Measurements from ENCODE around the gene TTC34.

TTC34 gene

DNA sequence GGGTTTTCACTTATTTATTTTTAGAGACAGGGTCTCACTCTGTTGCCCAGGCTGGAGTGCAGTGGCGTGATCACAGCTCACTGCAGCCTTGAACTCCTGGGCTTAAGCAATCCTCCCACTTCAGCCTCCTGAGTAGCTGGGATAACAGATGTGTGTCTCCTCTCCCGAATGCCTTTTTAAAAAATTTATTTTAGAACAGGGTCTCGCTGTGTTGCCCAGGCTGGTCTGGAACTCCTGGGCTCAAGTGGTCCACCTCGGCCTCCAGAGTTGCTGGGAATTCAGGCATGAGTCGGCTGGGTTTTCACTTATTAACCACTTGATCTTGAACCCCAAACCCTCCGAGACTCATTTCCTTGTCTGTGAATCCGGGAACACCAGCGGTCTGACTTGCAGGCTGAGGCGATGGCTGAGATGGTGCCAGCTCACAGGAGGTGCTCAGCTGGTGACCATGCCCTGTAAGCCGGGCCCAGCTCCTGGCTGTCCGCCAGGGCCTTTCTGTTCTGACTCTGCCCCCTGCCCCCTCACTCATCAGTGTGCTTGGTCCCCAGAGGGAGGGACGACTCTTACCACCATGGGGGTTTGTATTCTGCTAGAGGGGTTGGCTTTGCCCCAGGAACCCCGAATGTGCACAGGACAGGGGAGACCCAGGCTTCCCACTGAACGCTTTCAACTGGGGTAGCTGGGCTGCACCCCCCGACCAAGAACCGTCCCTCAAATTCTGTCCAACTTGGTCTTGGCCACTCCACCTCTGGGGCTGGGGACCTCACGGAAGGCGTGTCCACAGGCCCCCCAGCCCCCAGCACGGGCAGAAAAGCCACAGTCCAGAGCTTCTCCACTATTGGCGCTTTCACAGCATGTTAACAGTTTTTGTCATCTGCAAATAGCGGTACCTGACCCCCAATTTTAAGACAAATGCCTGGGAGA, 191.2 kb downstream of the TTC34 start:
- Histone ChIP-seq H3K27me3 (replicated peaks; ENCODE audit: control insufficient read depth, insufficient read depth, low read length) (no peaks in the 10 kb centered on the region; the same call in 1 of the 2 replicates), H3K4me3 (replicated peaks; ENCODE audit: low read depth, low read length) (no peak overlapping the region), H3K36me3 (ENCODE audit: control insufficient read depth, insufficient read depth, low read length) (no peaks in the 10 kb centered on the region)
- TF ChIP-seq, protein P1, sequence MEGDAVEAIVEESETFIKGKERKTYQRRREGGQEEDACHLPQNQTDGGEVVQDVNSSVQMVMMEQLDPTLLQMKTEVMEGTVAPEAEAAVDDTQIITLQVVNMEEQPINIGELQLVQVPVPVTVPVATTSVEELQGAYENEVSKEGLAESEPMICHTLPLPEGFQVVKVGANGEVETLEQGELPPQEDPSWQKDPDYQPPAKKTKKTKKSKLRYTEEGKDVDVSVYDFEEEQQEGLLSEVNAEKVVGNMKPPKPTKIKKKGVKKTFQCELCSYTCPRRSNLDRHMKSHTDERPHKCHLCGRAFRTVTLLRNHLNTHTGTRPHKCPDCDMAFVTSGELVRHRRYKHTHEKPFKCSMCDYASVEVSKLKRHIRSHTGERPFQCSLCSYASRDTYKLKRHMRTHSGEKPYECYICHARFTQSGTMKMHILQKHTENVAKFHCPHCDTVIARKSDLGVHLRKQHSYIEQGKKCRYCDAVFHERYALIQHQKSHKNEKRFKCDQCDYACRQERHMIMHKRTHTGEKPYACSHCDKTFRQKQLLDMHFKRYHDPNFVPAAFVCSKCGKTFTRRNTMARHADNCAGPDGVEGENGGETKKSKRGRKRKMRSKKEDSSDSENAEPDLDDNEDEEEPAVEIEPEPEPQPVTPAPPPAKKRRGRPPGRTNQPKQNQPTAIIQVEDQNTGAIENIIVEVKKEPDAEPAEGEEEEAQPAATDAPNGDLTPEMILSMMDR (IDR thresholded peaks at IDR 0.05; ENCODE audit: insufficient read depth, low read length, poor library complexity, severe bottlenecking): no peak
- no peak for DNase-seq (ENCODE audit: extremely low read depth, insufficient read length)

DNA sequence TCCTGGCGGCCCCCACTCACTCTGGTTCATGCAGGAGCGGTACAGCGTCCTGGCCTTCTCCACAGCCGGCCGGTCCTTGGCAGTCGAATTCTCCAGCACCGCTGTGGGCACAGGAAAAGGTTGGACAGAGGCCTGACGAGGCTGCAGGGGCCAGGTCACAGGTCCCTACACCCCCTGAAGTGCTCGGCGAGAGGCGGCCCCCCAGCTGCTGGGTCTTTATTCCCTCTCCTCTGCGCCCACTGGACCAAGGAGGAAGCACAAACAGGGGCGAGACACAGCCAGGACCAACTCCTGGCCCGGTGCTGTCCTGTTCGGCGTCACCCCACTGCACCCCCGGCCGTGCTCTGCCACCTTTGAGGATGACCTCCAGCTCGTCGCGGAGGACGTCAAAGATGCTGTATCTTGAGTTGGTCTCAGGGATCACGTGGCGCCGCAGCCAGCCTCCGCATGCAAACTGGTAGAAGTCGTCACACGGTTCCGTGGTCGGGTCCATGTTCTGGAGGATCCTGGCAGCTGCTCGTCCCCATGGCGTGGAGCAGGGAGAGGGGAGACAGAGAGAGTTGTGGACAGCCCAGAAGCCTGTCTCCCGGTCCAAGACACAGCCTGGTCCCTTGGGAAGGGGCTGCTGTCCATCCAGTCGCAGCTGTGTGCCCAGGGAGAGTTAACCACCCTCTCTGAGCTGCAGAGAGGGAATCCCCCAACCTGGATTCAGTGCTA, 192.0 kb downstream of the TTC34 start:
- H3K27me3 ChIP-seq (replicated peaks; ENCODE audit: control insufficient read depth, insufficient read depth, low read length): no peaks in the 10 kb centered on the region; the same call in 1 of the 2 replicates
- no peak for DNase-seq (ENCODE audit: extremely low read depth, insufficient read length)
- TF ChIP-seq, protein P1 (IDR thresholded peaks at IDR 0.05; ENCODE audit: insufficient read depth, low read length, poor library complexity, severe bottlenecking): no peak
- H3K4me3 ChIP-seq (replicated peaks; ENCODE audit: low read depth, low read length): no peak overlapping the region
- H3K36me3 ChIP-seq (ENCODE audit: control insufficient read depth, insufficient read depth, low read length): no peaks in the 10 kb centered on the region

DNA sequence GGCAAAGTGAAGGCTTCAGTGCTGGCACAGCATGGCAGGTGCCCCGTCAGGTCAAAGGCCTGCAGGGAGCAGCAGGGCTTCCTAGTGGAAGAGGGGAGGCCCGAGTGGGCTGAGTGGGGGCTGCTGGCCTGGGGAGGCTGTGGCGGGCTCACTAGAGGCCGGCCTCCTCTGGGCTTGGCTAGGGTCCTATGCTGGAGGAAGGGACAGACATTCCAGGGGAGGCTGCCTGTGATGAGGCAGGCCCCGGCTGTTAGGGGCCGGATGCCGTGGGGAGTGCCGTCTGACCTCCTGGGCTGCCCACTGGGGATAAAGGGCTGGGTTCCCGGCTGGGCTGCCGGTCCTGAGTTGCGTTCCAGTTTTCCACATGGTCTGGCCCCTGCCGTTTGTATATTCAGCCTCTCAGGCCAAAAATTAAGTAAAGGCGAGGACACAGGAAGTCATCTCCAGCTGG, 193.8 kb downstream of the TTC34 start:
- Histone ChIP-seq H3K4me3 (replicated peaks; ENCODE audit: low read depth, low read length) (no peak overlapping the region), H3K27me3 (replicated peaks; ENCODE audit: control insufficient read depth, insufficient read depth, low read length) (no peaks in the 10 kb centered on the region), H3K36me3 (ENCODE audit: control insufficient read depth, insufficient read depth, low read length) (no peaks in the 10 kb centered on the region)
- TF ChIP-seq, protein P1 (IDR thresholded peaks at IDR 0.05; ENCODE audit: insufficient read depth, low read length, poor library complexity, severe bottlenecking): no peak
- DNase-seq (ENCODE audit: extremely low read depth, insufficient read length): no peak

DNA sequence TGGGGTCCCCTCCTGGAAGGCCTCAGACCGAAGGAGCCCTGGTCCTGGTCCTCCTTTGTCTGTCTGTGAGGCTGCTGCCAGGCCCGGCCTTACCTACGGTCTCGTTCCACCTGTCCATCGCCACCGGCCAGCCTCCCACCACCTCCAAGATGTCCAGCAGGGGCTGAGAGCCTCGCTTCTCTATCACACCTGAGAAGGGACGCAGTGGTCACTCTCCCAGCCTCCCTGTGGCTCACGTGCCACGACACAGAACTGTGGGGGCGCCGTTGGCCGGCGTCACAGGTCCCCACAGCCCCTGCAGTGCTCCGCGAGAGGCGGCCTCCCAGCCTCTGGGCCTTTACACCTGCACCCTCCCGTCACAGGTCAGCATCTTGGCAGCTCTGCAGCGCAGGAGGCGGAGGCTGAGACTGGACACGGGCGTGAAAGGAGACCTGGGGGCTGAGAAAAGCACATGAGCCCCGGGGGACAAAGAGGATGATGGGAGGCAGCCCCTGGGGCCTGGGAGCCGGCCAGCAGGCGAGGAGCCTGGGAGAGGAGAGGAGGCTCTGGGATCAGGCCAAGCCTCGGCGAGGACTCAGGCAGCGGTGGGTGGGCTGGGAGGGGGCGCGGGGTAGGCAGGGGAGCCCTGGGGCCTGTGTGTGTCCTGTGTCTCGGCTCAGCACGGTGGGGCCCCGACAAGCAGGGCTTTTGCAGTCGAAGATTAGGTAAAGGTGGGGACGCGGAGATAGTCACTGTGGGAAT, 194.4 kb downstream of the TTC34 start:
- no peak for DNase-seq (ENCODE audit: extremely low read depth, insufficient read length)
- H3K4me3 ChIP-seq (replicated peaks; ENCODE audit: low read depth, low read length): no peak overlapping the region

DNA sequence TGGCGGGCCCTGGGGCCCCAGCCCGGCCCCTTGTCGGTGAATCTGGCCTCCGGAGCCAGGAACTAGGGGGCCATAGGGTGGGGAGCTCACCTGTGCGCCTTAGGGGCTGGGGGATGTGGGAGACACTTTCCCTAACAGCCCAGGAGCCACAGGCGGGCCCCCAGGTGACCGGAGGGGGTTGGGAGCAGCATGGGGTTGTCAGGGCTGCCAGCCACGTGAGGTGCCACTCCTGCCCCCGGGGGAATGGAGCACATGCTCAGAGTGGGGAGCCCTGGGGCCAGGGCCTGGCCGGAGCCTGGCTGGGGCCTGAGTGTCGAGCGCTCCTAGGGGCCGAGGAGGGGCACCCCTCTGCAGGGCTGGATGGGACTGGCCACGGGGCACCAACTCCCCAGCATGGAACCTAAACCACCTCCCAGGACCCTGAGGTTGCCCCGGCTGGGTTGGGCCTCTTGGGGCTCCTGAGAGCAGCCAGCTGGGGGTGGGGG, 195.1 kb downstream of the TTC34 start:
- Histone ChIP-seq H3K4me3 (replicated peaks; ENCODE audit: low read depth, low read length) (no peak overlapping the region), H3K27me3 (replicated peaks; ENCODE audit: control insufficient read depth, insufficient read depth, low read length) (no peaks in the 10 kb centered on the region), H3K36me3 (ENCODE audit: control insufficient read depth, insufficient read depth, low read length) (no peaks in the 10 kb centered on the region)
- TF ChIP-seq, protein P1 (IDR thresholded peaks at IDR 0.05; ENCODE audit: insufficient read depth, low read length, poor library complexity, severe bottlenecking): no peak
- DNase-seq (ENCODE audit: extremely low read depth, insufficient read length): no peak

More for the DNA sequence above, 194.4 kb downstream of the TTC34 start:
- Histone ChIP-seq H3K27me3 (replicated peaks; ENCODE audit: control insufficient read depth, insufficient read depth, low read length) (no peaks in the 10 kb centered on the region), H3K36me3 (ENCODE audit: control insufficient read depth, insufficient read depth, low read length) (no peaks in the 10 kb centered on the region)
- TF ChIP-seq, protein P1 (IDR thresholded peaks at IDR 0.05; ENCODE audit: insufficient read depth, low read length, poor library complexity, severe bottlenecking): no peak

Data from GM06990 (cell line).